H1 (cell line): ENCODE results near the gene FCN2. TPM values are rescaled to one million over a fixed set of nuclear protein-coding genes. Genes with fewer than 3 reads are reported as not detected.

Source experiments
- CTCF ChIA-PET: fragments of 300-600 bp; sonication (Branson Sonifier 250); formaldehyde crosslinking; loops from one replicate; lab custom pipeline; 2021; ENCODE audit not compliant: partially characterized antibody; lab: Charles Lee
- POLR2A ChIA-PET: fragments of 300-600 bp; sonication (Branson Sonifier 250); formaldehyde crosslinking; loops from one replicate; lab custom pipeline; 2021; ENCODE audit warnings: inconsistent platforms; ENCODE audit not compliant: partially characterized antibody; lab: Charles Lee
- DNase-seq, 2 experiments: peaks; one replicate each; pipeline versions ENCODE4 v3.0.0 to v3.0.0-alpha.2; 2010 to 2022; ENCODE audit warnings: low spot score in 2 of 2, low read depth in 1 of 2, mixed read lengths in 1 of 2
- FAIRE-seq: peaks from 2 replicates; lab custom pipeline; 2011; peaks lifted over from hg19 to GRCh38; lab: Jason Lieb, UNC
- H2AFZ ChIP-seq: 2 replicates; pipeline ENCODE4 v1.8.1; 2012; ENCODE audit warnings: low read length, inconsistent platforms
- H2AK5ac ChIP-seq: 2 replicates; pipeline ENCODE4 v1.6.1; 2013; ENCODE audit warnings: low read depth, low read length
- H2BK120ac ChIP-seq: replicated peaks from 2 replicates; pipeline ENCODE3; 2013; ENCODE audit warnings: low read depth, low read length, inconsistent platforms
- H2BK12ac ChIP-seq: 2 replicates; pipeline ENCODE4 v1.6.1; 2013; ENCODE audit warnings: low read depth, low read length
- H2BK15ac ChIP-seq: 2 replicates; pipeline ENCODE4 v1.6.1; 2013; ENCODE audit warnings: low read length
- H2BK20ac ChIP-seq: 2 replicates; pipeline ENCODE4 v1.6.1; 2013; ENCODE audit warnings: low read length
- H2BK5ac ChIP-seq: 2 replicates; pipeline ENCODE4 v1.6.1; 2013; ENCODE audit warnings: low read depth, low read length
- H3K14ac ChIP-seq: 2 replicates; pipeline ENCODE4 v1.6.1; 2013; ENCODE audit warnings: inconsistent platforms; ENCODE audit not compliant: insufficient read length
- H3K18ac ChIP-seq: 2 replicates; pipeline ENCODE4 v1.6.1; 2013; ENCODE audit warnings: low read length; ENCODE audit errors: extremely low read depth
- H3K23ac ChIP-seq: 2 replicates; pipeline ENCODE4 v1.6.1; 2013; ENCODE audit warnings: inconsistent platforms; ENCODE audit not compliant: insufficient read length
- H3K23me2 ChIP-seq: 2 replicates; pipeline ENCODE4 v1.6.1; 2013; ENCODE audit warnings: low read depth, low read length
- H3K27ac ChIP-seq: 2 replicates; pipeline ENCODE4 v1.6.1; 2011; ENCODE audit warnings: low read depth, low read length, inconsistent platforms
- H3K27me3 ChIP-seq, 4 experiments: replicated peaks in 1 of 4; 1 replicate in 1 of 4; 2 replicates in 3 of 4; pipeline versions ENCODE4 v1.6.1 to v1.8.1; 2011 to 2013; ENCODE audit warnings: low read length in 3 of 4, mild to moderate bottlenecking in 3 of 4, inconsistent platforms in 2 of 4, mixed read lengths in 2 of 4, moderate library complexity in 1 of 4; ENCODE audit not compliant: control insufficient read depth in 3 of 4, insufficient read depth in 3 of 4; ENCODE audit errors: extremely low read depth in 1 of 4
- H3K36me3 ChIP-seq, 4 experiments: 2 replicates each; pipeline versions ENCODE4 v1.6.1 to v1.8.1; 2011 to 2013; ENCODE audit warnings: mild to moderate bottlenecking in 4 of 4, low read length in 3 of 4, moderate library complexity in 2 of 4, control low read depth in 1 of 4, inconsistent platforms in 1 of 4; ENCODE audit not compliant: insufficient read depth in 4 of 4, control insufficient read depth in 2 of 4
- H3K4ac ChIP-seq: replicated peaks from 2 replicates; pipeline ENCODE3; 2013; ENCODE audit warnings: low read length, low read depth, mixed read lengths, inconsistent platforms; ENCODE audit not compliant: insufficient read length
- H3K4me1 ChIP-seq, 4 experiments: replicated peaks in 1 of 4; 1 replicate in 1 of 4; 2 replicates in 3 of 4; pipeline versions ENCODE4 v1.6.1 to v1.8.1; 2011 to 2013; ENCODE audit warnings: low read length in 3 of 4, inconsistent platforms in 2 of 4, mixed read lengths in 1 of 4; ENCODE audit not compliant: insufficient read depth in 4 of 4, control insufficient read depth in 3 of 4
- H3K4me2 ChIP-seq, 2 experiments: 2 replicates each; pipeline versions ENCODE4 v1.6.1 to v1.8.1; 2011 to 2013; ENCODE audit warnings: low read depth in 2 of 2, low read length in 2 of 2, control low read depth in 1 of 2, inconsistent platforms in 1 of 2, mild to moderate bottlenecking in 1 of 2; ENCODE audit not compliant: insufficient read depth in 1 of 2
- H3K4me3 ChIP-seq, 4 experiments: fragments of 200-600, 300-600 bp in 1 of 4; sonication (generic), shearing (Covaris generic), sonication (Bioruptor Twin) in 1 of 4; 2 replicates each; pipeline versions ENCODE4 v1.5.1 to v1.8.1; 2011 to 2016; ENCODE audit warnings: low read length in 4 of 4, low read depth in 3 of 4, control low read depth in 2 of 4, inconsistent platforms in 2 of 4, mild to moderate bottlenecking in 2 of 4, mixed read lengths in 1 of 4, moderate library complexity in 1 of 4; ENCODE audit not compliant: insufficient read depth in 2 of 4; ENCODE audit errors: extremely low read depth in 1 of 4
- H3K56ac ChIP-seq: replicated peaks from 2 replicates; pipeline ENCODE3; 2013; ENCODE audit warnings: low read depth, mild to moderate bottlenecking, mixed read lengths, low read length, inconsistent platforms; ENCODE audit not compliant: insufficient read length
- H3K79me1 ChIP-seq: 2 replicates; pipeline ENCODE4 v1.6.1; 2013; ENCODE audit warnings: low read depth, low read length, control low read depth
- H3K79me2 ChIP-seq, 2 experiments: 2 replicates each; pipeline versions ENCODE4 v1.6.1 to v1.8.1; 2012 to 2013; ENCODE audit warnings: low read length in 2 of 2, mild to moderate bottlenecking in 2 of 2, inconsistent platforms in 1 of 2; ENCODE audit not compliant: insufficient read depth in 2 of 2, control insufficient read depth in 1 of 2
- H3K9ac ChIP-seq, 4 experiments: replicated peaks in 1 of 4; 1 replicate in 1 of 4; 2 replicates in 3 of 4; pipeline versions ENCODE4 v1.6.1 to v1.8.1; 2011 to 2013; ENCODE audit warnings: low read depth in 3 of 4, low read length in 3 of 4, control low read depth in 2 of 4, mild to moderate bottlenecking in 2 of 4, moderate library complexity in 2 of 4, inconsistent platforms in 1 of 4; ENCODE audit errors: extremely low read depth in 1 of 4
- H3K9me3 ChIP-seq, 2 experiments: 2 replicates each; pipeline versions ENCODE4 v1.6.1 to v1.8.1; 2012 to 2013; ENCODE audit warnings: mild to moderate bottlenecking in 2 of 2, moderate library complexity in 2 of 2, control low read depth in 1 of 2, inconsistent platforms in 1 of 2, low read depth in 1 of 2, low read length in 1 of 2, mixed read lengths in 1 of 2; ENCODE audit not compliant: insufficient read depth in 2 of 2
- H4K20me1 ChIP-seq, 2 experiments: replicated peaks in 1 of 2; 2 replicates each; pipeline versions ENCODE3 to v1.8.1; 2011 to 2013; ENCODE audit warnings: inconsistent platforms in 2 of 2, low read length in 2 of 2, mild to moderate bottlenecking in 1 of 2; ENCODE audit not compliant: insufficient read depth in 2 of 2, control insufficient read depth in 1 of 2
- H4K5ac ChIP-seq: 2 replicates; pipeline ENCODE4 v1.6.1; 2013; ENCODE audit warnings: low read length, low read depth, mixed read lengths, inconsistent platforms; ENCODE audit not compliant: insufficient read length
- H4K8ac ChIP-seq: 2 replicates; pipeline ENCODE4 v1.8.0; 2013; ENCODE audit warnings: mild to moderate bottlenecking, moderate library complexity, low read length, inconsistent platforms; ENCODE audit not compliant: insufficient read depth; ENCODE audit errors: extremely low read depth
- H4K91ac ChIP-seq: replicated peaks from 2 replicates; pipeline ENCODE3; 2013; ENCODE audit warnings: low read length, mixed read lengths, inconsistent platforms; ENCODE audit not compliant: insufficient read length
- EGR1 ChIP-seq: IDR thresholded peaks from 2 replicates; pipeline ENCODE4 v1.6.1; 2011; ENCODE audit warnings: low read depth, low read length, borderline replicate concordance
- KDM5A ChIP-seq: fragments of 200-600 bp; IDR thresholded peaks from 2 replicates; pipeline ENCODE4 v1.7.1; 2012; ENCODE audit warnings: mild to moderate bottlenecking, low read length, inconsistent platforms, mixed read lengths
- RNF2 ChIP-seq: fragments of 200-900, 300-1000 bp; sonication (generic); IDR thresholded peaks from 2 replicates; pipeline ENCODE4 v1.7.1; 2016; ENCODE audit warnings: borderline replicate concordance, low read depth, mild to moderate bottlenecking, antibody characterized with exemption, low read length; ENCODE audit not compliant: poor library complexity, severe bottlenecking; ENCODE audit errors: missing control alignments
- WGBS, 2 experiments: shearing (Covaris generic) in 1 of 2; methylation state at CpG; one replicate each; pipeline versions ENCODE4 v1.1.6 to v1.1.7; 2013 to 2015; ENCODE audit warnings: low lambda C conversion rate in 2 of 2, mixed read lengths in 2 of 2, inconsistent platforms in 1 of 2, low coverage in 1 of 2, missing lambda C conversion rate in 1 of 2; ENCODE audit not compliant: insufficient replicate concordance in 2 of 2, insufficient coverage in 1 of 2, insufficient read length in 1 of 2; ENCODE audit errors: extremely low coverage in 1 of 2, missing lambda C conversion rate in 1 of 2; 5-methylcytosine and 5-hydroxymethylcytosine counted together
- polyA plus RNA-seq, 7 experiments: library from polyadenylated mRNA; depleted of rRNA in 3 of 7; stranded (reverse) in 5 of 7; unstranded in 2 of 7; fragments of >200 nt in 5 of 7; fragments of 200-250 nt in 2 of 7; gene quantifications; 1 replicate in 5 of 7; 2 replicates in 1 of 7; 4 replicates in 1 of 7; pipeline versions ENCODE4 v1.2.1 to v1.2.3, GENCODE V29; 2011 to 2013; ENCODE audit warnings: missing spikeins in 2 of 7, mixed read lengths in 2 of 7
- total RNA-seq: library from RNA; stranded (reverse); fragmentation: NEBNext Ultra II Directional; extraction: Animal tissue kit (Norgen Biotek cat#: 25700); gene quantifications from 2 replicates; pipeline ENCODE4 v1.2.1, GENCODE V29; 2021

Gene FCN2
- total and polyA plus RNA-seq, 2 of the 8 experiments (the other 6 are each of a cell fraction or from before 2014, with no cell fraction given) = not detected

DNA sequence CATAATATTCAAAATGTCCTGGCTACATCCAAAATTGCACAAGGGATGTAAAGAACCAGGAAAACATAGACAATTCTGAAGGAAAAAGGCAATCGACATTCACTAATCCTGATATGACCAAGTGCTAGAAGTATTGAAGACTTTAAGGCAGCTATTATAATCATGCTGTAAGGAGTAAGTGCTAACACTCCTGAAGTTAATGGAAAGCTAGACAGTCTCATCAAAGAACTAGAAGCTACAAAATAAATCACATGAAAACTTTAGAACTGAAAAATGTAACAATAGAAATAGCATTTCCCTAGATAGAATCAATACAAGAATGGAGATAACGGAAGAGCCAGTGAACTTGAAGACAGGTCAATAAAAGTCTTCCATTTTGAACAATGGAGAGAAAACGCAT is 18.6 kb downstream of the FCN2 start:
- Histone ChIP-seq H2BK5ac (no peak overlapping the region), H4K8ac (no peak overlapping the region), H3K9ac (no peak overlapping the region), H3K18ac (no peak overlapping the region), H3K4me3 (no peak overlapping the region), H3K27me3 (no peaks in the 10 kb centered on the region), H2AFZ (no peak overlapping the region), H3K79me1 (no peaks in the 10 kb centered on the region), H3K4ac (no peak overlapping the region), H4K20me1 (no peaks in the 10 kb centered on the region), H2BK20ac (no peak overlapping the region), H2AK5ac (no peak overlapping the region), H3K4me2 (no peak overlapping the region), H3K56ac (no peak overlapping the region), H3K9me3 (peaks cover 9 to 11% of the 10 kb centered on the region in 2 experiments; a peak in 3 of 4 replicates), H3K27ac (no peak overlapping the region), H2BK12ac (no peak overlapping the region), H3K14ac (no peak overlapping the region), H2BK15ac (no peak overlapping the region), H3K4me1 (no peaks in the 10 kb centered on the region), H4K91ac (no peak overlapping the region), H3K36me3 (no peaks in the 10 kb centered on the region), H3K23ac (no peak overlapping the region), H3K79me2 (no peaks in the 10 kb centered on the region), H3K23me2 (no peaks in the 10 kb centered on the region), H4K5ac (no peak overlapping the region), H2BK120ac (no peak overlapping the region)
- ChIA-PET POLR2A (no interaction called here), CTCF (interaction anchor here (0.6 to 1.4 kb wide), 4 partner anchors 16 to 188 kb away, joined by 3 to 4 read pairs (median 3); no protein-coding TSS in a partner anchor)
- 69% methylated on average over 3 of the region's 3 CpGs; no CpG with 5 or more reads in 1 of the 2 experiments for WGBS, 2 experiments
- no peak for DNase-seq
- no peak for FAIRE-seq
- TF ChIP-seq EGR1 = no peak
- no peak for TF ChIP-seq RNF2
- no peak for TF ChIP-seq KDM5A
